GM12878 (cell line): ENCODE results near the gene HDAC8. TPM values are rescaled to one million over a fixed set of nuclear protein-coding genes. Genes with fewer than 3 reads are reported as not detected.

Source experiments
- ATAC-seq: fragments of 200-7000 bp; cut with Tn5 transposase; 3 replicates; pipeline ENCODE4 v1.9.1; 2020; ENCODE audit warnings: mild to moderate bottlenecking, moderate library complexity
- BruUV-seq: library from RNA; stranded (reverse); fragments of 400-500 nt; replicated peaks from 2 replicates; lab custom pipeline; 2021; lab: Mats Ljungman, UMichigan
- CTCF ChIA-PET: fragments of 300-600 bp; sonication (Branson Sonifier 250); formaldehyde crosslinking; extraction: SDS; loops from one replicate; lab custom pipeline; 2021; ENCODE audit warnings: inconsistent platforms; lab: Yijun Ruan, JAX
- POLR2A ChIA-PET: fragments of 350-600 bp; formaldehyde crosslinking; extraction: SDS; loops from one replicate; lab custom pipeline; 2021; ENCODE audit warnings: inconsistent platforms; lab: Charles Lee
- RAD21 ChIA-PET: fragments of 300-600 bp; sonication (Branson Sonifier 250); formaldehyde crosslinking; loops from one replicate; lab custom pipeline; 2023; ENCODE audit warnings: antibody characterized with exemption; ENCODE audit not compliant: unreplicated experiment; lab: Charles Lee
- SMC1A ChIA-PET: fragments of 300-600 bp; sonication (Branson Sonifier 250); formaldehyde crosslinking; loops from one replicate; lab custom pipeline; 2023; ENCODE audit not compliant: unreplicated experiment, uncharacterized antibody; lab: Charles Lee
- DNase-seq: peaks from one replicate; pipeline ENCODE4 v3.0.0-alpha.2; 2011; ENCODE audit warnings: low read depth, low spot score
- FAIRE-seq: peaks from 3 replicates; lab custom pipeline; 2011; peaks lifted over from hg19 to GRCh38; lab: Jason Lieb, UNC
- H2AFZ ChIP-seq: 2 replicates; pipeline ENCODE4 v1.6.0; 2011; ENCODE audit warnings: low read depth, low read length, control low read depth; ENCODE audit not compliant: control insufficient read depth
- H3K27ac ChIP-seq: 2 replicates; pipeline ENCODE4 v1.5.1; 2011; ENCODE audit warnings: control low read depth; ENCODE audit not compliant: control insufficient read depth, insufficient read depth
- H3K27me3 ChIP-seq, 2 experiments: replicated peaks in 1 of 2; 2 replicates each; pipeline versions ENCODE4 v1.6.0 to v1.6.1; 2011; ENCODE audit warnings: low read length in 1 of 2; ENCODE audit not compliant: control insufficient read depth in 2 of 2, insufficient read depth in 2 of 2
- H3K36me3 ChIP-seq, 2 experiments: 2 replicates each; pipeline ENCODE4 v1.5.1; 2011; ENCODE audit warnings: low read length in 1 of 2; ENCODE audit not compliant: control insufficient read depth in 2 of 2, insufficient read depth in 2 of 2
- H3K4me1 ChIP-seq: 2 replicates; pipeline ENCODE4 v1.6.1; 2011; ENCODE audit warnings: mild to moderate bottlenecking, low read length, moderate library complexity, mixed read lengths; ENCODE audit not compliant: control insufficient read depth, insufficient read depth
- H3K4me2 ChIP-seq: 2 replicates; pipeline ENCODE4 v1.6.0; 2011; ENCODE audit warnings: control low read depth; ENCODE audit not compliant: control insufficient read depth, insufficient read depth
- H3K4me3 ChIP-seq: fragments of 200-600 bp; sonication (generic); 2 replicates; pipeline ENCODE4 v1.5.1; 2016
- H3K79me2 ChIP-seq: 2 replicates; pipeline ENCODE4 v1.6.0; 2011; ENCODE audit warnings: low read length; ENCODE audit not compliant: control insufficient read depth, insufficient read depth
- H3K9ac ChIP-seq: 2 replicates; pipeline ENCODE4 v1.8.0; 2011; ENCODE audit warnings: low read length, control low read depth, mixed read lengths; ENCODE audit not compliant: control insufficient read depth, insufficient read depth
- H3K9me3 ChIP-seq: replicated peaks from 3 replicates; pipeline ENCODE4 v1.5.1; 2011; ENCODE audit warnings: mild to moderate bottlenecking, low read length; ENCODE audit not compliant: control insufficient read depth, insufficient read depth
- H4K20me1 ChIP-seq: 2 replicates; pipeline ENCODE4 v1.6.0; 2011; ENCODE audit not compliant: control insufficient read depth, insufficient read depth
- GATAD2B ChIP-seq: fragments of 450-650 bp; conservative IDR thresholded peaks from 2 replicates; pipeline ENCODE4 v1.6.1; 2017; ENCODE audit warnings: low read depth, mild to moderate bottlenecking, moderate library complexity
- IKZF1 ChIP-seq: fragments of 450-650 bp; conservative IDR thresholded peaks from 2 replicates; pipeline ENCODE4 v1.6.1; 2017; ENCODE audit warnings: antibody characterized with exemption, mild to moderate bottlenecking
- MYC ChIP-seq: IDR thresholded peaks from 2 replicates; pipeline ENCODE4 v1.6.1; 2011; ENCODE audit warnings: mild to moderate bottlenecking, low read length, moderate library complexity, inconsistent platforms; ENCODE audit not compliant: insufficient read depth, insufficient replicate concordance, insufficient read length, severe bottlenecking
- PAX5 ChIP-seq: IDR thresholded peaks from 2 replicates; pipeline ENCODE4 v1.6.1; 2011; ENCODE audit warnings: low read depth, low read length, borderline replicate concordance
- PAX8 ChIP-seq: fragments of 450-650 bp; IDR thresholded peaks from 2 replicates; pipeline ENCODE4 v1.6.1; 2017; ENCODE audit warnings: mild to moderate bottlenecking, moderate library complexity
- RFX5 ChIP-seq: IDR thresholded peaks from 2 replicates; pipeline ENCODE4 v1.6.1; 2011; ENCODE audit warnings: low read depth, low read length, improper control_type of control experiment
- RUNX3 ChIP-seq: IDR thresholded peaks from 2 replicates; pipeline ENCODE4 v1.6.1; 2012; ENCODE audit warnings: low read length, inconsistent platforms
- SIX5 ChIP-seq: IDR thresholded peaks from 2 replicates; pipeline ENCODE4 v1.6.1; 2011; ENCODE audit warnings: mild to moderate bottlenecking, low read depth, low read length, moderate library complexity; ENCODE audit not compliant: severe bottlenecking
- SUPT20H ChIP-seq: IDR thresholded peaks from 2 replicates; pipeline ENCODE4 v1.6.1; 2011; ENCODE audit warnings: low read depth, mild to moderate bottlenecking, low read length, moderate library complexity, borderline replicate concordance; ENCODE audit not compliant: control insufficient read depth
- SUZ12 ChIP-seq: fragments of 200-600 bp; sonication (generic); IDR thresholded peaks from one replicate; pipeline ENCODE4 v1.6.1; 2018; ENCODE audit warnings: antibody characterized with exemption, mild to moderate bottlenecking; ENCODE audit not compliant: unreplicated experiment
- ZNF274 ChIP-seq: IDR thresholded peaks from one replicate; pipeline ENCODE4 v1.8.0; 2011; ENCODE audit not compliant: insufficient read length, insufficient read depth
- ZSCAN29 ChIP-seq: fragments of 450-650 bp; IDR thresholded peaks from 2 replicates; pipeline ENCODE4 v1.6.1; 2017; ENCODE audit warnings: mild to moderate bottlenecking, moderate library complexity
- WGBS: methylation state at CpG from one replicate; pipeline ENCODE4 v1.1.6; 2016; ENCODE audit warnings: low lambda C conversion rate; ENCODE audit not compliant: insufficient replicate concordance, insufficient coverage; ENCODE audit errors: missing lambda C conversion rate; 5-methylcytosine and 5-hydroxymethylcytosine counted together
- in situ Hi-C: fragments of 300-500 bp; cut with MboI; formaldehyde crosslinking; loops from 9 replicates; pipeline ENCODE4 v1.14.3; 2018; ENCODE audit warnings: mixed read lengths
- intact Hi-C: fragments of 100-400 bp; cut with micrococcal nuclease; formaldehyde crosslinking; loops from one replicate; pipeline ENCODE4 v1.14.2; 2022; ENCODE audit not compliant: unreplicated experiment
- polyA plus RNA-seq, 11 experiments: library from polyadenylated mRNA; depleted of rRNA in 4 of 11; unstranded in 6 of 11; stranded (reverse) in 5 of 11; fragments of >200 nt; fragmentation: Nextera tagmentation in 4 of 11; fragmentation: Illumina TruSeq in 1 of 11; extraction: Ambion mirVana in 4 of 11; extraction: Trizol in 1 of 11; gene quantifications; 1 replicate in 1 of 11; 2 replicates in 10 of 11; pipeline versions ENCODE4 v1.2.1 to v1.2.3, GENCODE V29; 2011 to 2016; ENCODE audit warnings: inconsistent platforms in 2 of 11, missing spikeins in 2 of 11, low read depth in 1 of 11
- total RNA-seq, 4 experiments: library from RNA; depleted of rRNA in 3 of 4; stranded (reverse); fragments of >200 nt in 3 of 4; fragmentation: Illumina TruSeq in 1 of 4; extraction: Trizol in 1 of 4; gene quantifications; 2 replicates each; pipeline versions ENCODE4 v1.2.1 to v1.2.3, GENCODE V29; 2013 to 2021

HDAC8 gene
- total and polyA plus RNA-seq, 10 of the 15 experiments (the other 5 are each of a cell fraction or from before 2014, with no cell fraction given): 18.1 to 34.7 (median 29.1) TPM

DNA sequence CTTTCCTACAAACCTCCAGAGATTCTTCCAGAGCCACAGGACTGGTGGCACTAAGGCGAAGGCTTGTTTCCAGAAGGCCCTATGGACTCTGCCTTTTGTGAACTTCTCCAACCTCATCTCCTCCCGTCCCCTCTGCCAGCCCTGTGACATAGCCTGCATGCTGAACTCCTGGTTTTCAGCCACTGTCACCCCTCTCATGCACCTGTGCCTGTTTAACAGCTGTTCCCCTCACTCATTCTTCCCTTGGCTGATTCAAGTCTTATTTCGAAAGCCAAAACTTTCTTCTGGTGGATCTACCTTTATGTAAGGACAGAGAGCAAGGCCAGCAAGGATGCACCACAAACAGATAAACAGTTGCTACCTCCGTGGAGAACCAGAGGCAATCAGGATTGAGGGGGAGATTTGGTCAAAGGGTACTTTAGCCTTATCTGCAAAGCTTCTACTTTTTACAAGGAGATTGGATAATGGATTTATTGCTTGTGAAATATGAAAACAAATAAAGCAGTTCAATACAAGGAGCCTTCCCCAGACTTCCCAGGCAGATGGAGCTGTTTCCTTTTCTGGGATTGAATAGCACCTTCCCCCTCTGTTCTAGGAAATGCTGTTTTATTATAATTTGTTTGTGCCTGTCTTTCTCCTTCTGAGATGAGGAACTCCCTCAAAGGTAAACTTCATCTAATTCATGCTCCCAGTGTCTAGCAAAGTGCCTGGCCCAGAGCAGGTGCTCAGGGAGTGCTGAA is 272.6 kb downstream of the HDAC8 start:
- Histone ChIP-seq H3K36me3 (no peaks in the 10 kb centered on the region), H3K9ac (no peak overlapping the region), H4K20me1 (no peaks in the 10 kb centered on the region), H3K4me2 (no peak overlapping the region), H3K4me3 (no peak overlapping the region), H3K27me3 (peaks cover 6 to 7% of the 10 kb centered on the region in 2 experiments), H3K27ac (no peak overlapping the region), H3K79me2 (no peaks in the 10 kb centered on the region), H3K4me1 (no peaks in the 10 kb centered on the region), H2AFZ (no peak overlapping the region), H3K9me3 (no peaks in the 10 kb centered on the region)
- SMC1A ChIA-PET: no interaction called here
- in situ Hi-C loops (no loop called here), intact Hi-C loops (no loop called here)
- DNase-seq: no peak
- no TSS peak for BruUV-seq
- TF ChIP-seq RFX5: no peak
- TF ChIP-seq GATAD2B: no peak
- TF ChIP-seq ZSCAN29: no peak
- TF ChIP-seq IKZF1: no peak
- no peak for TF ChIP-seq RUNX3
- no peak for TF ChIP-seq PAX8
- no peak for TF ChIP-seq SUPT20H
- TF ChIP-seq MYC: no peak
- no peak for TF ChIP-seq SIX5
- TF ChIP-seq SUZ12: no peak
- TF ChIP-seq PAX5: no peak
- TF ChIP-seq ZNF274: no peak
- WGBS: 26% methylated on average over 4 of the region's 4 CpGs
- no peak for ATAC-seq
- POLR2A ChIA-PET: no interaction called here
- FAIRE-seq: no peak
- RAD21 ChIA-PET: no interaction called here
- CTCF ChIA-PET: interaction anchor here (1.4 kb wide), 1 partner anchor 23 kb away, joined by 4 read pairs; the partner anchor contains the start of gene RPS4X
